H9 (cell line): ENCODE measurements around the gene PTPRJ. TPM values are rescaled to one million over a fixed set of nuclear protein-coding genes. Genes with fewer than 3 reads are reported as not detected.

Source experiments
- DNase-seq: peaks from one replicate; pipeline ENCODE4 v3.0.0-alpha.2; 2017
- H2AFZ ChIP-seq: one replicate; pipeline ENCODE4 v1.6.1; 2013; ENCODE audit warnings: mild to moderate bottlenecking, low read length, control low read depth, moderate library complexity
- H2AK5ac ChIP-seq: 2 replicates; pipeline ENCODE4 v1.6.1; 2013; ENCODE audit warnings: low read length, control low read depth, mixed read lengths; ENCODE audit not compliant: insufficient read length
- H2BK120ac ChIP-seq: one replicate; pipeline ENCODE4 v1.6.1; 2013; ENCODE audit warnings: low read depth, mild to moderate bottlenecking, low read length, control low read depth, inconsistent platforms; ENCODE audit not compliant: poor library complexity, severe bottlenecking
- H2BK12ac ChIP-seq: 2 replicates; pipeline ENCODE4 v1.6.1; 2013; ENCODE audit warnings: low read length, control low read depth, mixed read lengths, low read depth; ENCODE audit not compliant: insufficient read length
- H2BK15ac ChIP-seq: 2 replicates; pipeline ENCODE4 v1.6.1; 2013; ENCODE audit warnings: low read depth, low read length, control low read depth
- H2BK20ac ChIP-seq: one replicate; pipeline ENCODE4 v1.6.1; 2013; ENCODE audit warnings: low read depth, mild to moderate bottlenecking, low read length, control low read depth, inconsistent platforms; ENCODE audit not compliant: poor library complexity, severe bottlenecking
- H2BK5ac ChIP-seq: 2 replicates; pipeline ENCODE4 v1.6.1; 2013; ENCODE audit warnings: low read length, control low read depth, mixed read lengths; ENCODE audit not compliant: insufficient read length
- H3K14ac ChIP-seq: 2 replicates; pipeline ENCODE4 v1.6.1; 2013; ENCODE audit warnings: low read length, control low read depth; ENCODE audit not compliant: insufficient read depth
- H3K18ac ChIP-seq: 2 replicates; pipeline ENCODE4 v1.6.1; 2013; ENCODE audit warnings: low read depth, mild to moderate bottlenecking, mixed read lengths, low read length, control low read depth; ENCODE audit not compliant: insufficient read length
- H3K23ac ChIP-seq: 2 replicates; pipeline ENCODE4 v1.6.1; 2013; ENCODE audit warnings: low read length, control low read depth, mixed read lengths, low read depth; ENCODE audit not compliant: insufficient read length
- H3K23me2 ChIP-seq: 2 replicates; pipeline ENCODE4 v1.6.1; 2013; ENCODE audit warnings: low read depth, mild to moderate bottlenecking, mixed read lengths, low read length, control low read depth; ENCODE audit not compliant: insufficient read length, poor library complexity, severe bottlenecking
- H3K27ac ChIP-seq: 2 replicates; pipeline ENCODE4 v1.5.1; 2013; ENCODE audit warnings: low read length, control low read depth, mixed read lengths, low read depth; ENCODE audit not compliant: insufficient read length
- H3K27me3 ChIP-seq: 2 replicates; pipeline ENCODE4 v1.6.1; 2013; ENCODE audit warnings: low read length, control low read depth, inconsistent platforms; ENCODE audit not compliant: insufficient read depth
- H3K4ac ChIP-seq: 2 replicates; pipeline ENCODE4 v1.6.1; 2013; ENCODE audit warnings: low read depth, mild to moderate bottlenecking, control low read depth, inconsistent platforms, low read length, moderate library complexity
- H3K4me1 ChIP-seq: 2 replicates; pipeline ENCODE4 v1.6.1; 2013; ENCODE audit warnings: low read length, control low read depth, inconsistent platforms; ENCODE audit not compliant: insufficient read depth
- H3K4me2 ChIP-seq: 2 replicates; pipeline ENCODE4 v1.6.1; 2013; ENCODE audit warnings: low read length, control low read depth, mixed read lengths; ENCODE audit not compliant: insufficient read length, insufficient read depth
- H3K56ac ChIP-seq: 2 replicates; pipeline ENCODE4 v1.6.1; 2013; ENCODE audit warnings: low read depth, mild to moderate bottlenecking, mixed read lengths, low read length, control low read depth; ENCODE audit not compliant: insufficient read length
- H3K79me1 ChIP-seq: 2 replicates; pipeline ENCODE4 v1.6.1; 2013; ENCODE audit warnings: low read depth, mild to moderate bottlenecking, moderate library complexity, low read length, control low read depth, inconsistent platforms; ENCODE audit not compliant: insufficient read depth, poor library complexity, severe bottlenecking
- H3K79me2 ChIP-seq: 2 replicates; pipeline ENCODE4 v1.6.1; 2013; ENCODE audit warnings: low read length, control low read depth, inconsistent platforms; ENCODE audit not compliant: insufficient read depth
- H3K9ac ChIP-seq: 2 replicates; pipeline ENCODE4 v1.6.1; 2013; ENCODE audit warnings: low read length, control low read depth, mixed read lengths; ENCODE audit not compliant: insufficient read length; ENCODE audit errors: extremely low read depth
- H3K9me3 ChIP-seq: one replicate; pipeline ENCODE4 v1.6.1; 2013; ENCODE audit warnings: low read depth, low read length, inconsistent platforms; ENCODE audit not compliant: control insufficient read depth
- H3T11ph ChIP-seq: one replicate; pipeline ENCODE4 v1.6.1; 2013; ENCODE audit warnings: mild to moderate bottlenecking, low read length, control low read depth, inconsistent platforms
- H4K20me1 ChIP-seq: one replicate; pipeline ENCODE4 v1.6.1; 2013; ENCODE audit not compliant: control insufficient read depth, insufficient read length, insufficient read depth
- H4K5ac ChIP-seq: 2 replicates; pipeline ENCODE4 v1.6.1; 2013; ENCODE audit warnings: low read depth, mild to moderate bottlenecking, mixed read lengths, low read length, control low read depth; ENCODE audit not compliant: insufficient read length
- H4K8ac ChIP-seq: replicated peaks from 2 replicates; pipeline ENCODE4 v1.6.1; 2013; ENCODE audit warnings: low read length, control low read depth, mixed read lengths, low read depth; ENCODE audit not compliant: insufficient read length
- H4K91ac ChIP-seq: 2 replicates; pipeline ENCODE4 v1.6.1; 2013; ENCODE audit warnings: low read depth, mild to moderate bottlenecking, moderate library complexity, mixed read lengths, low read length, control low read depth; ENCODE audit not compliant: insufficient read length
- H3K27ac Mint-ChIP-seq, 3 experiments: 2 replicates in 2 of 3; 3 replicates in 1 of 3; pipeline ENCODE4 v1.8.0; 2020 to 2021; ENCODE audit warnings: mixed read lengths in 3 of 3, mild to moderate bottlenecking in 1 of 3, moderate library complexity in 1 of 3
- H3K27me3 Mint-ChIP-seq: 2 replicates; pipeline ENCODE4 v1.8.0; 2021; ENCODE audit warnings: low read depth, mild to moderate bottlenecking, moderate library complexity, mixed read lengths
- H3K36me3 Mint-ChIP-seq, 3 experiments: 2 replicates in 2 of 3; 3 replicates in 1 of 3; pipeline ENCODE4 v1.8.0; 2020 to 2021; ENCODE audit warnings: low read depth in 3 of 3, mixed read lengths in 3 of 3; ENCODE audit not compliant: insufficient read depth in 1 of 3
- H3K4me1 Mint-ChIP-seq, 2 experiments: 2 replicates each; pipeline ENCODE4 v1.8.0; 2020; ENCODE audit warnings: mixed read lengths in 2 of 2
- H3K4me3 Mint-ChIP-seq, 2 experiments: 2 replicates in 1 of 2; 3 replicates in 1 of 2; pipeline ENCODE4 v1.8.0; 2020 to 2021; ENCODE audit warnings: mild to moderate bottlenecking in 2 of 2, mixed read lengths in 2 of 2, moderate library complexity in 1 of 2
- H3K9me3 Mint-ChIP-seq, 2 experiments: 2 replicates in 1 of 2; 3 replicates in 1 of 2; pipeline ENCODE4 v1.8.0; 2020; ENCODE audit warnings: mild to moderate bottlenecking in 2 of 2, mixed read lengths in 2 of 2, moderate library complexity in 1 of 2
- CTCF ChIP-seq: fragments of 200-600 bp; sonication (generic); conservative IDR thresholded peaks from 3 replicates; pipeline ENCODE4 v1.8.0; 2021; ENCODE audit warnings: antibody characterized with exemption, mild to moderate bottlenecking
- WGBS: extraction: QIAGEN DNeasy Blood & Tissue Kit; methylation state at CpG from one replicate; pipeline ENCODE4 v1.1.7; 2013; ENCODE audit warnings: missing lambda C conversion rate, low lambda C conversion rate, mixed read lengths; ENCODE audit not compliant: insufficient read length; ENCODE audit errors: extremely low coverage; 5-methylcytosine and 5-hydroxymethylcytosine counted together
- total RNA-seq: library from RNA; stranded (reverse); gene quantifications from 2 replicates; pipeline ENCODE4 v1.2.1, GENCODE V29; 2021

PTPRJ gene
- total RNA-seq, 1 experiment from 2014 or later, result 10.6 TPM

- H2AFZ ChIP-seq, result no peak overlapping the region
- TF ChIP-seq CTCF, result no peak
- no peak overlapping the region for H2BK5ac ChIP-seq
- no peaks in the 10 kb centered on the region for H3K79me2 ChIP-seq
- no peak overlapping the region for H3T11ph ChIP-seq
- no peak overlapping the region for H3K9ac ChIP-seq
- no peak overlapping the region for H4K8ac ChIP-seq
- Mint-ChIP-seq H3K4me3 (no peak overlapping the region), H3K27ac (0 out of 7 replicates have a peak overlapping the region, but pooled peaks of 1 of the 3 experiments have one; percentile 1), H3K4me1 (peaks cover 27 to 34% of the 10 kb centered on the region in 2 experiments), H3K36me3 (no peaks in the 10 kb centered on the region), H3K27me3 (no peaks in the 10 kb centered on the region), H3K9me3 (no peaks in the 10 kb centered on the region; a peak in 1 of 5 replicates)
- H2AK5ac ChIP-seq, result no peak overlapping the region
- no peak overlapping the region for H4K5ac ChIP-seq
- no peak for DNase-seq
- no CpG with 5 or more reads among the region's 6 CpGs for WGBS
- H3K27ac ChIP-seq, result no peak overlapping the region
- H3K18ac ChIP-seq, result no peak overlapping the region
- H3K23ac ChIP-seq, result no peak overlapping the region
- no peak overlapping the region for H3K56ac ChIP-seq
- no peak overlapping the region for H2BK15ac ChIP-seq
- H2BK12ac ChIP-seq, result no peak overlapping the region
- H3K27me3 ChIP-seq, result no peaks in the 10 kb centered on the region
- no peak overlapping the region for H3K4ac ChIP-seq
- H3K79me1 ChIP-seq, result no peaks in the 10 kb centered on the region
- H2BK20ac ChIP-seq, result no peak overlapping the region
- no peak overlapping the region for H3K14ac ChIP-seq
- peaks cover 8% of the 10 kb centered on the region; the same call in 1 of the 2 replicates for H3K4me1 ChIP-seq
- H3K9me3 ChIP-seq, result no peaks in the 10 kb centered on the region
- no peak overlapping the region for H3K4me2 ChIP-seq
- no peaks in the 10 kb centered on the region for H4K20me1 ChIP-seq
- no peak overlapping the region for H4K91ac ChIP-seq
- H2BK120ac ChIP-seq, result no peak overlapping the region
- H3K23me2 ChIP-seq, result no peaks in the 10 kb centered on the region
These were observed 107.8 kb downstream of the PTPRJ start for GRCh38 chr11:48087974-48088681.
